Endothelial cell of umbilical vein (primary cell): ENCODE results near the gene CHCHD3. TPM values are rescaled to one million over a fixed set of nuclear protein-coding genes. Genes with fewer than 3 reads are reported as not detected.

ENCODE experiments used
- BruUV-seq: library from RNA; stranded (reverse); fragments of 400-500 nt; replicated peaks from 2 replicates; lab custom pipeline; 2021; lab: Mats Ljungman, UMichigan
- CTCF ChIA-PET: fragments of 300-600, 350-600 bp; sonication (Branson Sonifier 250); formaldehyde crosslinking; loops from one replicate; lab custom pipeline; 2021; ENCODE audit warnings: antibody characterized with exemption, inconsistent platforms; lab: Charles Lee
- POLR2A ChIA-PET: fragments of 300-600, 350-600 bp; sonication (Branson Sonifier 250); formaldehyde crosslinking; loops from one replicate; lab custom pipeline; 2021; ENCODE audit warnings: antibody characterized with exemption, inconsistent platforms; lab: Charles Lee
- DNase-seq: peaks from one replicate; pipeline ENCODE4 v3.0.0-alpha.2; 2011; ENCODE audit warnings: low read depth, low spot score
- FAIRE-seq: peaks from 2 replicates; lab custom pipeline; 2011; peaks lifted over from hg19 to GRCh38; lab: Jason Lieb, UNC
- H2AFZ ChIP-seq: 2 replicates; pipeline ENCODE4 v1.6.0; 2012; ENCODE audit warnings: low read depth, low read length, control low read depth, inconsistent platforms
- H3K27ac ChIP-seq: 2 replicates; pipeline ENCODE4 v1.5.1; 2011; ENCODE audit warnings: low read depth, mild to moderate bottlenecking, control low read depth, low read length, moderate library complexity; ENCODE audit not compliant: insufficient read depth
- H3K27me3 ChIP-seq, 2 experiments: 2 replicates each; pipeline versions ENCODE4 v1.6.0 to v1.6.1; 2011; ENCODE audit warnings: low read length in 2 of 2, mixed read lengths in 1 of 2; ENCODE audit not compliant: control insufficient read depth in 2 of 2, insufficient read depth in 2 of 2
- H3K36me3 ChIP-seq, 2 experiments: 2 replicates in 1 of 2; 3 replicates in 1 of 2; pipeline ENCODE4 v1.5.1; 2011; ENCODE audit warnings: low read length in 2 of 2, mild to moderate bottlenecking in 1 of 2, moderate library complexity in 1 of 2; ENCODE audit not compliant: control insufficient read depth in 2 of 2, insufficient read depth in 2 of 2; ENCODE audit errors: extremely low read depth in 1 of 2
- H3K4me1 ChIP-seq: 3 replicates; pipeline ENCODE4 v1.5.1; 2011; ENCODE audit warnings: mild to moderate bottlenecking, low read length; ENCODE audit not compliant: control insufficient read depth, insufficient read depth; ENCODE audit errors: extremely low read depth
- H3K4me2 ChIP-seq: 2 replicates; pipeline ENCODE4 v1.6.1; 2011; ENCODE audit warnings: low read length, control low read depth, mixed read lengths; ENCODE audit not compliant: insufficient read depth
- H3K4me3 ChIP-seq, 3 experiments: fragments of 200-600 bp in 1 of 3; sonication (generic), shearing (Covaris generic) in 1 of 3; replicated peaks in 1 of 3; 2 replicates each; pipeline ENCODE4 v1.5.1; 2011 to 2016; ENCODE audit warnings: control low read depth in 3 of 3, low read length in 3 of 3, mild to moderate bottlenecking in 2 of 3, inconsistent platforms in 1 of 3, low read depth in 1 of 3, moderate library complexity in 1 of 3; ENCODE audit not compliant: insufficient read depth in 1 of 3
- H3K79me2 ChIP-seq: 2 replicates; pipeline ENCODE4 v1.6.0; 2012; ENCODE audit warnings: low read length, inconsistent platforms; ENCODE audit not compliant: control insufficient read depth, insufficient read depth
- H3K9ac ChIP-seq: replicated peaks from 2 replicates; pipeline ENCODE3; 2011; ENCODE audit warnings: low read length, control low read depth; ENCODE audit not compliant: insufficient read depth; ENCODE audit errors: extremely low read depth
- H3K9me1 ChIP-seq: replicated peaks from 3 replicates; pipeline ENCODE4 v1.6.0; 2011; ENCODE audit warnings: mild to moderate bottlenecking, low read length; ENCODE audit not compliant: control insufficient read depth, insufficient read depth; ENCODE audit errors: extremely low read depth
- H3K9me3 ChIP-seq: replicated peaks from 2 replicates; pipeline ENCODE4 v1.5.1; 2012; ENCODE audit warnings: low read length, inconsistent platforms; ENCODE audit not compliant: control insufficient read depth, insufficient read depth
- H4K20me1 ChIP-seq: replicated peaks from 2 replicates; pipeline ENCODE3; 2011; ENCODE audit warnings: mild to moderate bottlenecking, low read length; ENCODE audit not compliant: control insufficient read depth, insufficient read depth; ENCODE audit errors: extremely low read depth
- EZH2 ChIP-seq: IDR thresholded peaks from 2 replicates; pipeline ENCODE4 v1.6.1; 2012; ENCODE audit warnings: borderline replicate concordance, low read depth, mild to moderate bottlenecking, moderate library complexity, low read length, inconsistent platforms; ENCODE audit not compliant: severe bottlenecking
- FOS ChIP-seq: IDR thresholded peaks from 2 replicates; pipeline ENCODE4 v1.6.1; 2011; ENCODE audit warnings: mild to moderate bottlenecking, low read length, moderate library complexity, borderline replicate concordance; ENCODE audit not compliant: insufficient read depth
- GATA2 ChIP-seq: IDR thresholded peaks from 2 replicates; pipeline ENCODE4 v1.7.0; 2011; ENCODE audit warnings: low read depth, mild to moderate bottlenecking, moderate library complexity, mixed read lengths, low read length; ENCODE audit not compliant: insufficient read length, insufficient read depth
- JUN ChIP-seq: IDR thresholded peaks from 2 replicates; pipeline ENCODE4 v1.6.1; 2011; ENCODE audit warnings: borderline replicate concordance, low read depth; ENCODE audit not compliant: insufficient read length, insufficient read depth
- MYC ChIP-seq: IDR thresholded peaks from one replicate; pipeline ENCODE4 v1.6.1; 2011; ENCODE audit warnings: mild to moderate bottlenecking, low read depth, low read length
- POLR2A ChIP-seq: IDR thresholded peaks from 2 replicates; pipeline ENCODE4 v1.6.1; 2012; ENCODE audit warnings: low read depth, mild to moderate bottlenecking, control low read depth, low read length
- POLR2AphosphoS5 ChIP-seq: IDR thresholded peaks from 2 replicates; pipeline ENCODE4 v1.6.1; 2012; ENCODE audit warnings: low read depth, mild to moderate bottlenecking, control low read depth, low read length, moderate library complexity; ENCODE audit not compliant: insufficient read depth
- dilution Hi-C: fragments of 300-500 bp; cut with MboI; formaldehyde crosslinking; loops from one replicate; pipeline ENCODE4 v1.15.0; 2019; ENCODE audit warnings: low sequenced_read_pairs; ENCODE audit not compliant: extremely low pct_ligation_motif_present
- intact Hi-C: fragments of 100-400 bp; cut with micrococcal nuclease; formaldehyde crosslinking; loops from one replicate; pipeline ENCODE4 v1.10.0; 2022
- polyA plus RNA-seq, 4 experiments: library from polyadenylated mRNA; depleted of rRNA in 3 of 4; stranded (reverse) in 3 of 4; unstranded in 1 of 4; fragments of >200 nt; gene quantifications; 2 replicates each; pipeline versions ENCODE4 v1.2.1 to v1.2.3, GENCODE V29; 2011 to 2012; ENCODE audit warnings: missing spikeins in 1 of 4
- total RNA-seq: library from RNA; stranded (reverse); gene quantifications from 2 replicates; pipeline ENCODE4 v1.2.3, GENCODE V29; 2021
- TF ChIP-seq, protein P1 (sequence below), 2 donors: IDR thresholded peaks; 1 replicate in 1 of 2; 2 replicates in 1 of 2; pipeline ENCODE4 v1.5.1; 2011; ENCODE audit warnings: low read length in 2 of 2, mild to moderate bottlenecking in 2 of 2, moderate library complexity in 2 of 2, control low read depth in 1 of 2, inconsistent platforms in 1 of 2, low read depth in 1 of 2; ENCODE audit not compliant: insufficient read depth in 1 of 2; ENCODE audit errors: extremely low read depth in 1 of 2
- TF ChIP-seq, protein P2 (sequence below): IDR thresholded peaks from 2 replicates; pipeline ENCODE4 v1.6.1; 2011; ENCODE audit not compliant: insufficient read depth, insufficient read length

CHCHD3 gene
- total and polyA plus RNA-seq, 2 donors (not counting 3 experiments of a cell fraction or from before 2014, with no cell fraction given) = 22.0 to 63.7 TPM

DNA sequence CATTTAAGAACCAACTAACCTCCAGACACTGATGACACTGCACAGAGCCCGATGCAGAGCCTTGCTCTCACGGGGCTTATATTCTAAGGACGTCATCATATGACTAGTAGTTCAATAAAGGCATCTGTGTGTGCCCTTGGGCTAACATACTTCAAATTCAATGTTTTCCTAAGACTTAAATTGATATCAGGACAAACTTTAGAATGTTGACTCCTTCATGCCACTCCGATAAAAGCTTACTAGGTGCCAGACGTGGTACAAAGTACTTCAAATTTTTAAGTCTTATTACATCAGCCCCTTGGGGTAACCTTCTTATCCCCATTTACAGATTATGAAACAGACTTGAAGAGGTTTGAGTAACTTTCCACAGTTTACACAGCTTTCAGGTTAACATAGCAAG, 314.5 kb downstream of the CHCHD3 start:
- POLR2A ChIA-PET = no interaction called here

DNA sequence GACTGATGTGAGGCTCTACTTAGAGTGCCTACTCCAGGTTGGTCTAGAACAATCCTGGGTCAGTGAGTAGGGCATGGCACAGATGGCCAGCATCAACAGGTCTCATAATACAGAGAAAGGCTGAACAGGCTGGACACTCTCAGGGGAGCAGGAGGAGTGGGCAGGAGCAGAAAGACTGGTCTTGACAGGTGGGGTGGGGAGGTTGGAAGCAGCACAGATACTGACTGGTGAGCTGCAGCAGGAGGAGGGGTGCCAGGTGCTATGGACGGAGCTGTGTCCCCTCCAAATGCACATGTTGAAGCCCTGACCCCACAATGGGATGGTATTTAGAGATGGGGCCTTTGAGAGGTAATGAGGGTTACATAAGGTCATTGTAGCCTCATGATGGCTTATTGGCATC, 315.2 kb downstream of the CHCHD3 start:
- H3K27ac ChIP-seq = no peak overlapping the region
- H3K9ac ChIP-seq = no peak overlapping the region
- dilution Hi-C loops (no loop called here), intact Hi-C loops (no loop called here)
- H4K20me1 ChIP-seq = no peaks in the 10 kb centered on the region
- H2AFZ ChIP-seq = no peak overlapping the region
- no TSS peak for BruUV-seq
- FAIRE-seq (no peak), DNase-seq (no peak)
- no peaks in the 10 kb centered on the region for H3K9me1 ChIP-seq
- no peak overlapping the region for H3K4me3 ChIP-seq
- ChIA-PET CTCF (no interaction called here), POLR2A (no interaction called here)
- TF ChIP-seq, protein P1, sequence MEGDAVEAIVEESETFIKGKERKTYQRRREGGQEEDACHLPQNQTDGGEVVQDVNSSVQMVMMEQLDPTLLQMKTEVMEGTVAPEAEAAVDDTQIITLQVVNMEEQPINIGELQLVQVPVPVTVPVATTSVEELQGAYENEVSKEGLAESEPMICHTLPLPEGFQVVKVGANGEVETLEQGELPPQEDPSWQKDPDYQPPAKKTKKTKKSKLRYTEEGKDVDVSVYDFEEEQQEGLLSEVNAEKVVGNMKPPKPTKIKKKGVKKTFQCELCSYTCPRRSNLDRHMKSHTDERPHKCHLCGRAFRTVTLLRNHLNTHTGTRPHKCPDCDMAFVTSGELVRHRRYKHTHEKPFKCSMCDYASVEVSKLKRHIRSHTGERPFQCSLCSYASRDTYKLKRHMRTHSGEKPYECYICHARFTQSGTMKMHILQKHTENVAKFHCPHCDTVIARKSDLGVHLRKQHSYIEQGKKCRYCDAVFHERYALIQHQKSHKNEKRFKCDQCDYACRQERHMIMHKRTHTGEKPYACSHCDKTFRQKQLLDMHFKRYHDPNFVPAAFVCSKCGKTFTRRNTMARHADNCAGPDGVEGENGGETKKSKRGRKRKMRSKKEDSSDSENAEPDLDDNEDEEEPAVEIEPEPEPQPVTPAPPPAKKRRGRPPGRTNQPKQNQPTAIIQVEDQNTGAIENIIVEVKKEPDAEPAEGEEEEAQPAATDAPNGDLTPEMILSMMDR (IDR thresholded peaks at IDR 0.05; ENCODE audit: extremely low read depth in 1 of 2, insufficient read depth in 1 of 2, low read depth in 1 of 2, low read length in 2 of 2) = no peak
- TF ChIP-seq, protein P2, sequence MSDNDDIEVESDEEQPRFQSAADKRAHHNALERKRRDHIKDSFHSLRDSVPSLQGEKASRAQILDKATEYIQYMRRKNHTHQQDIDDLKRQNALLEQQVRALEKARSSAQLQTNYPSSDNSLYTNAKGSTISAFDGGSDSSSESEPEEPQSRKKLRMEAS = no peak
- TF ChIP-seq FOS (no peak), MYC (no peak), GATA2 (no peak), POLR2AphosphoS5 (no peak), POLR2A (no peak), EZH2 (no peak), JUN (no peak)
- H3K4me1 ChIP-seq = no peaks in the 10 kb centered on the region
- H3K79me2 ChIP-seq = no peaks in the 10 kb centered on the region
- no peaks in the 10 kb centered on the region for H3K9me3 ChIP-seq
- no peak overlapping the region for H3K4me2 ChIP-seq
- no peaks in the 10 kb centered on the region for H3K36me3 ChIP-seq
- H3K27me3 ChIP-seq = peaks cover 0 to 3% of the 10 kb centered on the region in 2 experiments

More for the DNA sequence above, 314.5 kb downstream of the CHCHD3 start:
- Histone ChIP-seq H3K4me3 (no peak overlapping the region), H3K36me3 (no peaks in the 10 kb centered on the region), H4K20me1 (no peaks in the 10 kb centered on the region), H3K27ac (no peak overlapping the region), H3K9me1 (no peaks in the 10 kb centered on the region), H3K4me1 (no peaks in the 10 kb centered on the region), H2AFZ (no peak overlapping the region), H3K4me2 (no peak overlapping the region), H3K9me3 (no peaks in the 10 kb centered on the region), H3K79me2 (no peaks in the 10 kb centered on the region), H3K9ac (no peak overlapping the region), H3K27me3 (no peaks in the 10 kb centered on the region)
- dilution Hi-C loops = no loop called here
- TF ChIP-seq EZH2 = no peak
- no peak for TF ChIP-seq POLR2A
- no peak for TF ChIP-seq FOS
- no peak for TF ChIP-seq POLR2AphosphoS5
- CTCF ChIA-PET = no interaction called here
- no peak for FAIRE-seq
- BruUV-seq = no TSS peak
- intact Hi-C loops = no loop called here
- DNase-seq = no peak
